Hepatocyte (in vitro differentiated cells): ENCODE results near the gene ELAVL4. TPM values are rescaled to one million over a fixed set of nuclear protein-coding genes. Genes with fewer than 3 reads are reported as not detected.

ENCODE experiments used
- DNase-seq: peaks from one replicate; pipeline ENCODE4 v3.0.0-alpha.2; 2016; ENCODE audit warnings: low spot score
- H2AFZ ChIP-seq: fragments of 200-600 bp; sonication (generic); 2 replicates; pipeline ENCODE4 v1.6.0; 2016; ENCODE audit warnings: antibody characterized with exemption, mild to moderate bottlenecking
- H3K27ac ChIP-seq: fragments of 200-600 bp; sonication (generic); 2 replicates; pipeline ENCODE4 v1.5.1; 2016; ENCODE audit warnings: mild to moderate bottlenecking
- H3K27me3 ChIP-seq: fragments of 200-600 bp; sonication (generic); 2 replicates; pipeline ENCODE4 v1.6.1; 2016
- H3K36me3 ChIP-seq: fragments of 200-600 bp; sonication (generic); replicated peaks from 2 replicates; pipeline ENCODE4 v1.5.1; 2016; ENCODE audit warnings: low read depth; ENCODE audit not compliant: insufficient read depth
- H3K4me1 ChIP-seq: fragments of 200-600 bp; sonication (generic); 2 replicates; pipeline ENCODE4 v1.5.1; 2016; ENCODE audit warnings: mild to moderate bottlenecking, moderate library complexity; ENCODE audit not compliant: insufficient read depth
- H3K4me2 ChIP-seq: fragments of 200-600 bp; sonication (generic); 2 replicates; pipeline ENCODE4 v1.6.0; 2016
- H3K4me3 ChIP-seq: fragments of 200-600 bp; sonication (generic); 2 replicates; pipeline ENCODE4 v1.5.1; 2016; ENCODE audit warnings: mild to moderate bottlenecking
- H3K79me2 ChIP-seq: fragments of 200-600 bp; sonication (generic); 2 replicates; pipeline ENCODE4 v1.6.0; 2017; ENCODE audit warnings: mild to moderate bottlenecking
- H3K9me2 ChIP-seq: fragments of 200-600 bp; sonication (generic); replicated peaks from 2 replicates; pipeline ENCODE4 v1.6.0; 2017; ENCODE audit warnings: mild to moderate bottlenecking; ENCODE audit not compliant: insufficient read depth
- H3K9me3 ChIP-seq: fragments of 200-600 bp; sonication (generic); 2 replicates; pipeline ENCODE4 v1.5.1; 2016; ENCODE audit warnings: low read depth, mild to moderate bottlenecking
- H4K20me1 ChIP-seq: fragments of 200-600 bp; sonication (generic); 2 replicates; pipeline ENCODE4 v1.6.0; 2016; ENCODE audit warnings: mild to moderate bottlenecking; ENCODE audit not compliant: insufficient read depth, poor library complexity, severe bottlenecking
- EZH2 ChIP-seq: fragments of 200-600 bp; sonication (generic); IDR thresholded peaks from 2 replicates; pipeline ENCODE4 v1.6.1; 2016; ENCODE audit warnings: antibody characterized with exemption, mild to moderate bottlenecking, borderline replicate concordance
- EZH2phosphoT487 ChIP-seq: fragments of 200-600 bp; sonication (generic); IDR thresholded peaks from one replicate; pipeline ENCODE4 v1.6.1; 2018; ENCODE audit warnings: antibody characterized with exemption, mild to moderate bottlenecking, low read depth, moderate library complexity; ENCODE audit not compliant: unreplicated experiment, severe bottlenecking
- WGBS: methylation state at CpG from one replicate; pipeline ENCODE4 v1.1.6; 2016; ENCODE audit warnings: low lambda C conversion rate; ENCODE audit errors: missing lambda C conversion rate; 5-methylcytosine and 5-hydroxymethylcytosine counted together
- polyA plus RNA-seq: library from polyadenylated mRNA; unstranded; fragments of >200 nt; fragmentation: Nextera tagmentation; extraction: Ambion mirVana; gene quantifications from 2 replicates; pipeline ENCODE4 v1.2.1, GENCODE V29; 2016
- total RNA-seq: library from RNA; depleted of rRNA; stranded (reverse); fragments of >200 nt; gene quantifications from 2 replicates; pipeline ENCODE4 v1.2.3, GENCODE V29; 2014
- TF ChIP-seq, protein P1 (sequence below): fragments of 200-600 bp; sonication (generic); IDR thresholded peaks from 2 replicates; pipeline ENCODE4 v1.5.1; 2016; ENCODE audit warnings: antibody characterized with exemption, mild to moderate bottlenecking; ENCODE audit not compliant: poor library complexity

ELAVL4 gene
- total and polyA plus RNA-seq, 2 experiments from 2014 or later, result 0.07 to 0.08 TPM

DNA sequence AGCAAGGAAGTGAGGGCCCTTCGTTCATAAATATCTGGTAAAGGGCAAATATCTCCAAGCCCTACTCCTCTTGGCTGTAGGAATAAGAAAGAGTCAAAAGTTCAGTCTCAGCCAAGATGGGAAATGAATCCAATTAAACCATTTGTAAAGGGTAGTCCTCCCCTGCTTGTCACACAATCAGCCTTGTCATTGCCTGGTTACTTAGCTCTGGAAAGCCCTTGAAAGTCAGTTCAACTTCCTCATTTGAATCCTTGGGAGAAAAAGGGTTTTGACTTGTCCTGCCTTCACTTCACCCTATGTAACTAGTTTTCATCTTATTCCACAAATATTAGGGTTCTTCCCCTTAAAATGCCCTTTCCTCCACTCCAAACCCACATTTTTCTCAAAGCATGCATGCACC lies 100.0 kb downstream of the ELAVL4 start:
- Histone ChIP-seq H3K4me2 (no peak overlapping the region), H3K79me2 (no peaks in the 10 kb centered on the region), H3K27me3 (no peaks in the 10 kb centered on the region), H3K4me1 (no peaks in the 10 kb centered on the region), H4K20me1 (no peaks in the 10 kb centered on the region), H3K9me2 (no peaks in the 10 kb centered on the region), H3K27ac (no peak overlapping the region), H3K9me3 (no peaks in the 10 kb centered on the region), H3K36me3 (no peaks in the 10 kb centered on the region), H3K4me3 (no peak overlapping the region), H2AFZ (no peak overlapping the region)
- DNase-seq, result no peak
- 22% methylated on average over 1 of the region's 1 CpG for WGBS
- TF ChIP-seq EZH2 (no peak), EZH2phosphoT487 (no peak)
- TF ChIP-seq, protein P1, sequence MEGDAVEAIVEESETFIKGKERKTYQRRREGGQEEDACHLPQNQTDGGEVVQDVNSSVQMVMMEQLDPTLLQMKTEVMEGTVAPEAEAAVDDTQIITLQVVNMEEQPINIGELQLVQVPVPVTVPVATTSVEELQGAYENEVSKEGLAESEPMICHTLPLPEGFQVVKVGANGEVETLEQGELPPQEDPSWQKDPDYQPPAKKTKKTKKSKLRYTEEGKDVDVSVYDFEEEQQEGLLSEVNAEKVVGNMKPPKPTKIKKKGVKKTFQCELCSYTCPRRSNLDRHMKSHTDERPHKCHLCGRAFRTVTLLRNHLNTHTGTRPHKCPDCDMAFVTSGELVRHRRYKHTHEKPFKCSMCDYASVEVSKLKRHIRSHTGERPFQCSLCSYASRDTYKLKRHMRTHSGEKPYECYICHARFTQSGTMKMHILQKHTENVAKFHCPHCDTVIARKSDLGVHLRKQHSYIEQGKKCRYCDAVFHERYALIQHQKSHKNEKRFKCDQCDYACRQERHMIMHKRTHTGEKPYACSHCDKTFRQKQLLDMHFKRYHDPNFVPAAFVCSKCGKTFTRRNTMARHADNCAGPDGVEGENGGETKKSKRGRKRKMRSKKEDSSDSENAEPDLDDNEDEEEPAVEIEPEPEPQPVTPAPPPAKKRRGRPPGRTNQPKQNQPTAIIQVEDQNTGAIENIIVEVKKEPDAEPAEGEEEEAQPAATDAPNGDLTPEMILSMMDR, result no peak

DNA sequence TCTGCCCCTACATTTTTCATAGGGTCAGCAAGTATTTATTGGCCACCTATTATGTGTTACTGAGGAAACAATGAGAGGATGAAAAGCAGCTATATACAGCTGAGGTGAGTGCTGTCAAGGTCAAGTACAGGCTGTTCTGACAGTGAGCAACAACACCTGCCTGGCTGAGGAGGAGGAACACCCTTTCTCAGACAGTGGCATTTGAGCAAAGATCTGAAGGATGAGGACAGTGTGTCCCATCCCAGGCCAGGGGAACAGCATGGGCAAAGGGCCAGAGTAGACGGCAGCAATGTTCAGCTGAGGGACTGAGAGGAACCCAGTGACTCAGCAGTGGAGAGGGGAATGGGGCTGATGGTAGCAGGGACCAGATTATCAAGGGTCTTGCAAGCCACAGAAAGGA lies 101.0 kb downstream of the ELAVL4 start:
- Histone ChIP-seq H3K9me2 (no peaks in the 10 kb centered on the region), H2AFZ (no peak overlapping the region), H3K36me3 (no peaks in the 10 kb centered on the region), H3K4me3 (no peak overlapping the region), H3K4me1 (no peaks in the 10 kb centered on the region), H3K4me2 (no peak overlapping the region), H3K9me3 (no peaks in the 10 kb centered on the region), H3K27ac (no peak overlapping the region), H3K27me3 (no peaks in the 10 kb centered on the region), H4K20me1 (no peaks in the 10 kb centered on the region), H3K79me2 (no peaks in the 10 kb centered on the region)
- no peak for DNase-seq
- TF ChIP-seq EZH2, result no peak
- no peak for TF ChIP-seq EZH2phosphoT487
- TF ChIP-seq, protein P1, result no peak
- WGBS, result 71% methylated on average over 1 of the region's 1 CpG

DNA sequence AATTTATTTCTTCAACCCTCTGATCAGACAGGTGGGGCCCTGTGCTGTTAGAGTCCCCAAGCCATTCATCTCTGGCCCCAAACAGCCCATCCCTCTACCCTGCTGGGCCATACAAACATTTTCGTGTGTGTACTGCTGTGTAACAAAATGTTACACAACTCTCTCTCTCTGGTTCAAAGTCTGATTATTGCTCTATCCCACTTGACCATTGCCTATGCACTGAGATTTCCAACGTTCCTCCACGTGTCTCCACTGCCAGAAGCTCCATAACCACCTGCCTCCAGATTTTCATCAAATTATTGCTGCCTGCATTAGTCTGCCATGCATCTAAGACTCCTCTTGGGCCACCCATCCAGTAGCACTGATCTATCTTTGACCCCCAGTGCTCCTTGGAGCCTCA lies 104.8 kb downstream of the ELAVL4 start:
- H3K36me3 ChIP-seq, result no peaks in the 10 kb centered on the region
- no peaks in the 10 kb centered on the region for H3K79me2 ChIP-seq
- no peaks in the 10 kb centered on the region for H3K4me1 ChIP-seq
- no peak overlapping the region for H3K4me3 ChIP-seq
- no peak overlapping the region for H3K4me2 ChIP-seq
- no peaks in the 10 kb centered on the region for H4K20me1 ChIP-seq
- DNase-seq, result no peak
- H3K9me3 ChIP-seq, result no peaks in the 10 kb centered on the region
- TF ChIP-seq EZH2 (no peak), EZH2phosphoT487 (no peak)
- TF ChIP-seq, protein P1, result no peak
- H2AFZ ChIP-seq, result no peak overlapping the region
- no peaks in the 10 kb centered on the region for H3K9me2 ChIP-seq
- no peak overlapping the region for H3K27ac ChIP-seq
- WGBS, result 29% methylated on average over 3 of the region's 3 CpGs
- no peaks in the 10 kb centered on the region for H3K27me3 ChIP-seq

DNA sequence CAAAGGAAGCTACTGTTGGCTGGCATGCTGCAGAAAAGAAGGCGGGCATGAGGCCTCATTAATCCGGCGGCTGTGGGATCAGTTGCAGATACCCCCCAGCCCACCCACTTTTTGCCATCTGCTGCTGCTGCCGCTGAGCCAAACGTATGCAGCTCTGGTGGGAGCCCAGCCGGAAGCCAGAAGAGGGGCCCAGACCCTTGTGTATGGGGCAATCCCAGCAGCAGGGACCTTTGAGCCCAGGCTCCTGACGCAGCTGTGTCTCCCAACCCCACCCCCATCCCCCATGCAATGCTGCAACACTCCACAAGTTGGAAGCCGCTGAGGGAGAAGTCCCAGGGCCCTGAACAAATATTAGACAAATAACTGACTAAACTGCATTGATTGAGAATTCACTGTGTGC lies 106.0 kb downstream of the ELAVL4 start:
- no peaks in the 10 kb centered on the region for H3K9me2 ChIP-seq
- H3K4me2 ChIP-seq, result no peak overlapping the region
- H3K36me3 ChIP-seq, result no peaks in the 10 kb centered on the region
- DNase-seq, result peak; percentile 56
- TF ChIP-seq, protein P1, result no peak
- TF ChIP-seq EZH2phosphoT487, result no peak
- TF ChIP-seq EZH2, result no peak
- H3K9me3 ChIP-seq, result no peaks in the 10 kb centered on the region
- H3K27ac ChIP-seq, result no peak overlapping the region
- H3K4me1 ChIP-seq, result no peaks in the 10 kb centered on the region
- no peak overlapping the region for H2AFZ ChIP-seq
- no peak overlapping the region for H3K4me3 ChIP-seq
- H4K20me1 ChIP-seq, result no peaks in the 10 kb centered on the region
- no peaks in the 10 kb centered on the region for H3K27me3 ChIP-seq
- H3K79me2 ChIP-seq, result no peaks in the 10 kb centered on the region
- 76% methylated on average over 8 of the region's 8 CpGs for WGBS
